Dendritic cell treated with granulocyte-macrophage colony-stimulating factor and Interleukin-4, amounts not matched to agents 40 ng/mL and 50 ng/mL, for 4 days (primary cell): ENCODE results near the gene MOB3B.

Source experiments
- H3K27ac Mint-ChIP-seq: one replicate; pipeline ENCODE4 v1.8.0; 2022; ENCODE audit warnings: mild to moderate bottlenecking, mixed read lengths
- H3K27me3 Mint-ChIP-seq: one replicate; pipeline ENCODE4 v1.8.0; 2022; ENCODE audit warnings: mild to moderate bottlenecking, mixed read lengths
- H3K36me3 Mint-ChIP-seq: one replicate; pipeline ENCODE4 v1.8.0; 2022; ENCODE audit warnings: low read depth, mixed read lengths
- H3K4me1 Mint-ChIP-seq: one replicate; pipeline ENCODE4 v1.8.0; 2022; ENCODE audit warnings: low read depth, mixed read lengths
- H3K4me3 Mint-ChIP-seq: one replicate; pipeline ENCODE4 v1.8.0; 2022; ENCODE audit warnings: mild to moderate bottlenecking, moderate library complexity, mixed read lengths
- H3K9me3 Mint-ChIP-seq: one replicate; pipeline ENCODE4 v1.8.0; 2022; ENCODE audit warnings: mixed read lengths
- intact Hi-C: fragments of 100-400 bp; cut with micrococcal nuclease; formaldehyde crosslinking; loops from one replicate; pipeline ENCODE4 v1.15.0; 2022

The MOB3B gene

DNA sequence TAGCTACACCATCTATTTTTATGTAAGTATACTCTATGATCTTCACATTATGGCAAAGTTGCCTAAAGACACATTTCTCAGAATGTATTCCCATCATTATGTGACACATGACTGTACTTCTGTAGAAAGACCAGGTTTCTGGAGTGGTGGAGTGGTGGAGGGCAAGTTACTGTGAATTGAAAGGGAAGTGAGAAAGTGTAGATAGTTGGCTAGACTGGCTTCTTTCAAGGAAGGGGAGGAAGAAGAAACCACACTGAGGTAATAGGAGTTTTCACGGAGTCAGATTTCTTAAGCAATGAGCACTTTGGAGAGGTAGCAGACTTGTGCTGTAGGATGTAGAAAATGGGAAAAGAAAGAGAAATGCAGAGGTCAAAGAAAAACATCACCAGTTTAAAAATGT, 181.7 kb downstream of the MOB3B start:
- Mint-ChIP-seq H3K36me3 (peaks cover 57% of the 10 kb centered on the region), H3K27ac (peak overlapping the region; percentile 77), H3K9me3 (no peaks in the 10 kb centered on the region), H3K4me3 (no peak overlapping the region), H3K4me1 (peaks cover 73% of the 10 kb centered on the region), H3K27me3 (no peaks in the 10 kb centered on the region)
- intact Hi-C loops, result loop anchor here (1.0 kb wide), 1 partner anchor 10 kb away; no protein-coding TSS in a partner anchor

GRCh38 chr9:27344776-27345175, 184.8 kb downstream of the MOB3B start:
- intact Hi-C loops, result no loop called here
- H3K9me3 Mint-ChIP-seq, result no peaks in the 10 kb centered on the region
- no peaks in the 10 kb centered on the region for H3K27me3 Mint-ChIP-seq
- H3K4me1 Mint-ChIP-seq, result peaks cover 72% of the 10 kb centered on the region
- peaks cover 46% of the 10 kb centered on the region for H3K36me3 Mint-ChIP-seq
- H3K27ac Mint-ChIP-seq, result peak overlapping the region; percentile 62
- no peak overlapping the region for H3K4me3 Mint-ChIP-seq

GRCh38 chr9:27341545-27342294, 187.9 kb downstream of the MOB3B start:
- Mint-ChIP-seq H3K4me1 (peaks cover 75% of the 10 kb centered on the region), H3K27me3 (no peaks in the 10 kb centered on the region), H3K9me3 (no peaks in the 10 kb centered on the region), H3K27ac (peak overlapping the region; percentile 94), H3K36me3 (peaks cover 62% of the 10 kb centered on the region), H3K4me3 (no peak overlapping the region)
- intact Hi-C loops, result no loop called here

- Mint-ChIP-seq H3K4me3 (peak overlapping the region; percentile 42), H3K36me3 (peaks cover 67% of the 10 kb centered on the region), H3K27ac (peak overlapping the region; percentile 94), H3K9me3 (no peaks in the 10 kb centered on the region), H3K4me1 (peaks cover 82% of the 10 kb centered on the region), H3K27me3 (no peaks in the 10 kb centered on the region)
- intact Hi-C loops, result no loop called here
Measured at GRCh38 chr9:27340961-27341511, 188.6 kb downstream of the MOB3B start.

GRCh38 chr9:27340285-27340674, 189.3 kb downstream of the MOB3B start:
- Mint-ChIP-seq H3K9me3 (no peaks in the 10 kb centered on the region), H3K27me3 (no peaks in the 10 kb centered on the region), H3K27ac (peak overlapping the region; percentile 94), H3K36me3 (peaks cover 67% of the 10 kb centered on the region), H3K4me3 (peak overlapping the region; percentile 76), H3K4me1 (peaks cover 82% of the 10 kb centered on the region)
- intact Hi-C loops, result no loop called here

GRCh38 chr9:27339661-27340284, 189.8 kb downstream of the MOB3B start:
- peak overlapping the region; percentile 94 for H3K27ac Mint-ChIP-seq
- H3K4me3 Mint-ChIP-seq, result peak overlapping the region; percentile 76
- no peaks in the 10 kb centered on the region for H3K27me3 Mint-ChIP-seq
- intact Hi-C loops, result loop anchor here (10.0 kb wide), 1 partner anchor 375 kb away; no protein-coding TSS in a partner anchor
- peaks cover 64% of the 10 kb centered on the region for H3K36me3 Mint-ChIP-seq
- H3K9me3 Mint-ChIP-seq, result no peaks in the 10 kb centered on the region
- H3K4me1 Mint-ChIP-seq, result peaks cover 84% of the 10 kb centered on the region

GRCh38 chr9:27338527-27338903, 191.1 kb downstream of the MOB3B start:
- no peaks in the 10 kb centered on the region for H3K9me3 Mint-ChIP-seq
- peaks cover 62% of the 10 kb centered on the region for H3K36me3 Mint-ChIP-seq
- intact Hi-C loops, result loop anchor here (1.0 to 10.0 kb wide), 3 partner anchors 10 to 376 kb away; no protein-coding TSS in a partner anchor
- peak overlapping the region; percentile 94 for H3K27ac Mint-ChIP-seq
- H3K4me3 Mint-ChIP-seq, result peak overlapping the region; percentile 76
- H3K4me1 Mint-ChIP-seq, result peaks cover 84% of the 10 kb centered on the region
- H3K27me3 Mint-ChIP-seq, result no peaks in the 10 kb centered on the region

DNA sequence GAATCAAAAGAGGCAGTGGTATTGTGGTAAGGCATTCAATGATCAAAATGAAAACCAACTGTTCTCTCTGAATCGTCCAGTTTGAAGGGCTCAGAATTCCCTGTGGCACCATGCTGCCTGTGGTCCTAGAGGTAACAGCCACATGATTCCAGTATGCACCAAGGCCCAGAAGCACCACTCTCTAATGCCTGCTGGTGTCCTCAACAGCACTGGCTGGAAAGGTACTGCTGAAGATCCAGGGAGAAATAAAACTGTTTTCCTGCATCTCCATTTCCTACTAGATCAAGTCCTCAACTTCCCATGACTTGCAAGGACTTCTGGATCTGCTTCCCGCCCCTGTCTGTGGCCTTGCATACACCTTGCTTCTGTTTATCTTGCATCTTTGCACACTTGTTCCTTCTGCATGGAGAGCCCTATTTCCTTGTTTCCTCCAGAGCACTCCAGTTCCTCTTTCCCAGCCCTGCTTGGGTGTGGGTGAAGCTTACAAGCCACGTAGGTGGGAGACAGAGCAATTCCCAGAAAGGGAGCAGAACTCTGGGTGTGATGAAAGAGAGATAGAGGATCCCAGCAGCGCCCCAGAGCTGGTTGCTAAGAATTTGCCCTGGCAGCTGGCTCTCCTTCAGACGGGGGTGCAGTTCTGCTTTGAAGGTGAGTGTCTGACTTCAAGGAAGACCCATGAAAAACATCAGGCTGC, 191.6 kb downstream of the MOB3B start:
- H3K4me3 Mint-ChIP-seq, result peak overlapping the region; percentile 76
- H3K4me1 Mint-ChIP-seq, result peaks cover 89% of the 10 kb centered on the region
- peak overlapping the region; percentile 94 for H3K27ac Mint-ChIP-seq

DNA sequence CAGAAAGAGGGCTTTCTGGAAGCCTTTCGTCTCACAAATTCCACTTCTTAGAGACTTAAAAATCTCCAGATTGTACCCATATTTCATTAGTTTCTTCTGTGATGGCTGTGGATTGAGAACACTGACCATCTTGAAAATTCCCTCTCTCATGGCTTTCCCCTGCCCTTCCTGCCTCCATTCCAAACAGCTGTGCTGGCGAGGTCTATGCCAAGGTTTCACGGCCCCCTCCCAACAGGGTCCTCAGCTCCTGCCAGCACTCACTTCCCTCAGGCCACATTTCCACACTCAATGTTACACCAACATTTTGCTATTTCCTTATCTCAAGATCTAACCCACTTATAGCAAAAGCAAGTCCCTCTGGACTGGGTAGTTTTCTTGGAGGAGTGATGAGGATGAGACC, 192.4 kb downstream of the MOB3B start:
- intact Hi-C loops, result loop anchor here (10.0 kb wide), 1 partner anchor 378 kb away; no protein-coding TSS in a partner anchor
- no peaks in the 10 kb centered on the region for H3K27me3 Mint-ChIP-seq
- peak overlapping the region; percentile 94 for H3K27ac Mint-ChIP-seq
- no peaks in the 10 kb centered on the region for H3K9me3 Mint-ChIP-seq
- no peak overlapping the region for H3K4me3 Mint-ChIP-seq
- H3K36me3 Mint-ChIP-seq, result peaks cover 60% of the 10 kb centered on the region
- H3K4me1 Mint-ChIP-seq, result peaks cover 87% of the 10 kb centered on the region

More for the DNA sequence above, 191.6 kb downstream of the MOB3B start:
- H3K9me3 Mint-ChIP-seq, result no peaks in the 10 kb centered on the region
- H3K36me3 Mint-ChIP-seq, result peaks cover 63% of the 10 kb centered on the region
- intact Hi-C loops, result loop anchor here (1.0 to 10.0 kb wide), 3 partner anchors 10 to 377 kb away; no protein-coding TSS in a partner anchor
- no peaks in the 10 kb centered on the region for H3K27me3 Mint-ChIP-seq

DNA sequence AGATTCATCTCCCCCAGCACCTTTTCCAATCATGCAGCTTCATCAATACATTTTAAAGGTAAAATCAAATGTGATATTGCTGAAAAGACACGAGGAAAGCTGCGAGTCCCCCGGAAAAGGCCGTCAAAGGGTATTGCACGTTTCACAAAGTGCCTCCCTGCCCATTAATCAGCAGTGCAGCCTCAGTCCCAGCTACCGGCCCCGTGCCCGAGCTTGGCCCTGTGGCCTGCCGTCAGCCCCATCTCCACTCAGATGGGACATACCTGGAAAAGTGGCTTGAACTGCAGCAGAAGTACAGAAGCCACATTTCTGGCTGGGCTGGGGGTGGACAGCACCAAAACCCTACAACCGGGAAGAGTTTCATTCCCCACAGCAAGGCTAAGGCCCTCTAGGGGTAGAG, 192.8 kb downstream of the MOB3B start:
- H3K4me3 Mint-ChIP-seq, result no peak overlapping the region
- H3K27me3 Mint-ChIP-seq, result no peaks in the 10 kb centered on the region
- intact Hi-C loops, result loop anchor here (10.0 kb wide), 1 partner anchor 378 kb away; no protein-coding TSS in a partner anchor
- peak overlapping the region; percentile 94 for H3K27ac Mint-ChIP-seq
- H3K9me3 Mint-ChIP-seq, result no peaks in the 10 kb centered on the region
- H3K36me3 Mint-ChIP-seq, result peaks cover 64% of the 10 kb centered on the region
- H3K4me1 Mint-ChIP-seq, result peaks cover 91% of the 10 kb centered on the region

- peaks cover 88% of the 10 kb centered on the region for H3K4me1 Mint-ChIP-seq
- peaks cover 71% of the 10 kb centered on the region for H3K36me3 Mint-ChIP-seq
- no peaks in the 10 kb centered on the region for H3K27me3 Mint-ChIP-seq
- H3K4me3 Mint-ChIP-seq, result no peak overlapping the region
- intact Hi-C loops, result loop anchor here (10.0 kb wide), 1 partner anchor 379 kb away; no protein-coding TSS in a partner anchor
- H3K9me3 Mint-ChIP-seq, result no peaks in the 10 kb centered on the region
- H3K27ac Mint-ChIP-seq, result peak overlapping the region; percentile 94
Measured at GRCh38 chr9:27336126-27336525, 193.5 kb downstream of the MOB3B start.

- Mint-ChIP-seq H3K4me3 (no peak overlapping the region), H3K27me3 (no peaks in the 10 kb centered on the region), H3K27ac (peak overlapping the region; percentile 94), H3K9me3 (no peaks in the 10 kb centered on the region), H3K4me1 (peaks cover 81% of the 10 kb centered on the region), H3K36me3 (peaks cover 75% of the 10 kb centered on the region)
- intact Hi-C loops, result loop anchor here (2.0 to 10.0 kb wide), 2 partner anchors 126 to 380 kb away; no protein-coding TSS in a partner anchor
Measured at GRCh38 chr9:27335075-27335474, 194.5 kb downstream of the MOB3B start.

DNA sequence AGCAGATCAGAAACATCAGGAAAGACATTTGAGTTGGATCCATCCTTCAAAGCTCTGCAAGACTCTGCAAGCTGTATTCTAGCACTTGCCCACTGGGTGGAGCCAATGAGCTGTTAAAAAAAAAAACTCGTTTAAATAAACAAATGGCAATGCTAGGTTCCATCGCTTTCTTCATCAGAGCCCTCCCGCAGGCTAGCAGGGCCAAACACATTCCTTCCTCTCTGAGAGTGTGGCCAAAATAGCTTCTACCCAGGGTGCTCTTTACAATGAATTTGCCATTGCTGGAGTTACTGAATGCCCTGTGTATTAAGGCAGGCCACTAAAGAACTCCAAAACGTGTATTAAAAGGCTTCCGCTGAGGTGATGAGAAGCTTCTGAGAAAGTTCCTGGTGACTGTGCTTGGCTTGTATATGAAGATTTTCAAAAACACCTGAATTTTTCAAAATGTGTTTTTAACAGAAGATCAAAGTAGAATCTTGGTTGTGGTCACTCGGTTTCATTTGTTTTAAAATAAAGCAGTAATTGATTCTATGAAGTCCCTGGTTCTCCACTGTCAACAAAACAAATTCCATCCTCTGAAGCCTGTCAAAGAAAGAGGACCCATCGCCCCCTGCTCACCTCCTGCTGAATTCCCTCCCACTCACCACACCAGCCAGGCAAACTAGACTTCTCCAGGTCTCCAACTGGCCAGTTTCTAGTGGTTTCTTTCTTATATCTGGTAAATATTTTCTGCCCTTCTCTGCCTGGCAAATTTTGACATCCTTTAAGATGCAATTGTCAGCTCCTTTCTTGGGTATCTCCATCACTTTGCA, 196.2 kb downstream of the MOB3B start:
- peaks cover 80% of the 10 kb centered on the region for H3K36me3 Mint-ChIP-seq
- H3K9me3 Mint-ChIP-seq, result no peaks in the 10 kb centered on the region
- H3K4me3 Mint-ChIP-seq, result no peak overlapping the region
- H3K27me3 Mint-ChIP-seq, result no peaks in the 10 kb centered on the region
- intact Hi-C loops, result loop anchor here (1.0 to 10.0 kb wide), 6 partner anchors 99 to 454 kb away; partner anchors contain the start of gene MOB3B
- H3K4me1 Mint-ChIP-seq, result peaks cover 70% of the 10 kb centered on the region
- H3K27ac Mint-ChIP-seq, result peak overlapping the region; percentile 94
